ENCODE data around the gene MOSMO. TPM values are rescaled to one million over a fixed set of nuclear protein-coding genes. Genes with fewer than 3 reads are reported as not detected.

The MOSMO gene
- polyA plus RNA-seq (2014; cell fraction: cytosol; rRNA removed), result 10.2 and 14.6 TPM in 2 replicates
- 27.2 and 29.0 TPM in 2 replicates for polyA plus RNA-seq (2014; cell fraction: nucleus; rRNA removed)

- peak; percentile 45 for DNase-seq (ENCODE audit: low spot score)
Observed at GRCh38 chr16:22007509-22008214, at the start of gene MOSMO. Gene MOSMO (plus strand): TSS chr16:22008111. CDS start chr16:22008302, 191 bp downstream.

- DNase-seq (ENCODE audit: low spot score), result no peak
Observed at GRCh38 chr16:21959050-21959449, 48.9 kb upstream of the MOSMO start.

- no peak for DNase-seq (ENCODE audit: low spot score)
Observed at GRCh38 chr16:21962475-21962874, 45.4 kb upstream of the MOSMO start.

- no peak for DNase-seq (ENCODE audit: low spot score)
Observed at GRCh38 chr16:21963887-21964286, 44.0 kb upstream of the MOSMO start.

DNA sequence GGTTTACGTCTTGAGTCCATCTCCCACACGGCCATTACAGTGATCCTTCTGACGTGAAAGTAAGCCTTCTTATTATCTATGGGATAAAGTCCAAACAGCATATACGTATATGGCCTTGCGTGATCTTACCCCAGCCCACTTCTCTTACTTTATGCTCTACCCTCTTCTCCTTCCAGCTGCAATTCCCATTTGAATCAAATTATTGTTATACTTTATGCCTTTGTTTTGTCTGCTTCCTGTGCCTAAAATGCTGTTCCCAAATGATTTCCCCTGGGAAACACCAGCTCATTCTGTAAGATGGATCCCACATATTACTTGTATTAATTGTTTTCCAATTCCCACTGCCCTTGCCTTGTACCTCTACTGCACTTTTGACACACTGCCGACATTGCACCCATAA lies 43.6 kb upstream of the MOSMO start:
- DNase-seq (ENCODE audit: low spot score), result no peak

DNA sequence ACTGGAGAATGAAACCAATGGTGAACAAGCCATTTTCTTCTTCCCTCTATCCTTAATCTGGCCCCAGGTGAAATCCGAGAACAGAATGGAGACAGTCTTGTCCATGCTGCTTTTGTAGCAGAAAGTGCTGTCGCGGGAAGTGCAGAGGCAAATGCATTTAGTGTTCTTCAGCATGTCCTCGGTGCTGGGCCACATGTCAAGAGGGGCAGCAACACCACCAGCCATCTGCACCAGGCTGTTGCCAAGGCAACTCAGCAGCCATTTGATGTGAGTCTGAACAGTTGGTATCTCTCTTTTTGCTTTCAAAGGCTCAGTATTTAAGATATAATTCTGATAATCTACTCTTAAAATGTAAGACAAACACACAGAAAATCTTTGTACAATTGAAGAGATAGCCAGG lies 36.1 kb upstream of the MOSMO start:
- DNase-seq (ENCODE audit: low spot score), result no peak

- DNase-seq (ENCODE audit: low spot score), result no peak
Observed at GRCh38 chr16:21973945-21974344, 34.0 kb upstream of the MOSMO start.

DNA sequence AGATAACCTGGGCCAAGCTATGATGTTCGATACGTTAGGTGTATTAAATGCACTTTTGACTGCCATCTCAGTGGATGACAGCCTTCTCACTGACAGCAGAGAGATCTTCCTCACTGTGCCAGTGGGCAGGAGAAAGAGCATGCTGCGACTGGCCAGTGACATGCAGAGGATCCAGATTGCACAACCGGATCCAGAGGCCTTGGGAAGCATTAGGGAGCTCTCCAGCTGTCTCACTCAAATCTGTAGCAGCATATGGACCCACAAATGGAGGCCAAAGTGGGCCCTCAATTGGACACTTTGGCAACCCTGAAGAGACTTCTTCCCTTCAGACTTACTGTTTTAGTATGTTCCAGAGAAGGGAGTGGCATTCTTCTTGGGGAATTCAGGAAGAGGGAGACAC lies 27.9 kb upstream of the MOSMO start:
- no peak for DNase-seq (ENCODE audit: low spot score)

DNA sequence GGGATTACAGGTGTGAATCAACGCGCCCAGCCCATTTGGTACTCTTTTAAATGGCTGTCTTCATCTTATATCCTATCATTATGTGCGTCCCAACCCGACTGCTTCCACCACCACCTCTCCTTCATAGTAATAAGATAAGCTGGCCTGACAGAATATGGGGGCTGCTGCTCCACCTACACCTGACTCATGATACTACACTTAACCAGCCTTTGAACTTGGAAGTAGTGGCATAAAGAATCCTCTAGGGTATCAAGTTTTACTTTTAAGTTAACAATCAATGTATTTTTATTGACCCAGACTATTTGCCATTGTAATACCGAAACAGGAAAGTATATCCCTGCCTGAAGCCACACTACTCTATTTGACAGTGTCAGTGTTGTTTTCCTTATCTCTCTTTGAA lies 25.8 kb upstream of the MOSMO start:
- DNase-seq (ENCODE audit: low spot score), result no peak

DNA sequence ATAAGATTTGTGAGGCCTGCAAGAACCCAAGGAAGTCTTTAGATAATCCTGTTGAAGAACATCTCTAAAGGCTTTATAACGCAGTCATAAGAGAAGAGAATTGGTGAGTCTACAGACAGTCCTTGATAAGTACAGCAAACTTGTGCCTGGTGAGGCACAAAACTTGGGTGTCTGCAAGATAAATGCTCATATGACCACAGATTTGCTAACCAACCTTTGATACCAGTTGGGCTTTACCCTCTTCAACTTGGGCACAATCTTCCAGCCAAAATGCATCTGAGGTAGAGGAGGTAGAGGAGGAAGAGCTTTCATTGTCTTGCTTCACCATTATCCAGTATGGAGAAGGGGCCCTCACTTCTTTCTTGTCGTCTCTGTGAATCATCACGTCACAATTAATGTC lies 23.8 kb upstream of the MOSMO start:
- no peak for DNase-seq (ENCODE audit: low spot score)

DNA sequence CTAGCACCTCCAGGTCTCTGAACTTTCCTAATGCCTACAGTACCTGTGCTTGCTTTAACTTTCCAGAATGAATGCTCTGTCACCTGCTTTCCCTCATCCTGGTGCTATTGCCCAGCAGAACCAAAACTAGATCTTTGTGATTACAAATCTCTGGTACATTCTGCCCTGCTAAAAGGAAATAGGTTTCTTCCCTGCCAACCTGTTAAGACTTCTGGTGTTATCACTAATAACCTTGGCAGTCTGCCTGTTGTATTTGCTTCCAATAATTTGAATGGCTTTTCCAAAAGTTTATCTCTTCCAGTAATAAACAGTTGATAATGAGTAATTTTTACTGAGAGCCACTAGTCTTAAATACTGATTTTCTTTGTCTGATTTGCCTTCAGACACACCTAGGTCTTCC lies 22.4 kb upstream of the MOSMO start:
- no peak for DNase-seq (ENCODE audit: low spot score)

GRCh38 chr16:21986692-21987246 lies 21.1 kb upstream of the MOSMO start:
- no peak for DNase-seq (ENCODE audit: low spot score)

DNA sequence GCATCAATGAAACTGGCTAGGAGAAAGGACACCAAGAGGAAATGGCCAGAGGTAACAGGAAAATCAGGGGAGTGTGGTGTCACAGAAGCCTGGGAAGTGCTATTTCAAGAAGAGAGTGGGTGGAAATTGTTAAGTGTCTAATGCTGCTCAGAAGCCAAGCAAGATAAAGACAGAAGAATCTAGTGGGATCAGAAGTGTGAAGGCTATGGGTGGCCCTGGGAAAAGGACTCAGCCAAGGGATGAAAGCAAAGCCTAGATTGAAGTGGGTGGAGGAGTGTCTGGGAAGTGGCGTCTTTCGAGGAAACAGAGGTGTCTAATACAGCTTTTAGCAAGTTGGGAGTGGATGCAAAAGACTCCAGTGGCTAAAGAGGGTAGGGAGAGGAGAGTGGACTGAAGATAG lies 20.4 kb upstream of the MOSMO start:
- no peak for DNase-seq (ENCODE audit: low spot score)

GRCh38 chr16:21989133-21989532 lies 18.8 kb upstream of the MOSMO start:
- DNase-seq (ENCODE audit: low spot score), result no peak

DNA sequence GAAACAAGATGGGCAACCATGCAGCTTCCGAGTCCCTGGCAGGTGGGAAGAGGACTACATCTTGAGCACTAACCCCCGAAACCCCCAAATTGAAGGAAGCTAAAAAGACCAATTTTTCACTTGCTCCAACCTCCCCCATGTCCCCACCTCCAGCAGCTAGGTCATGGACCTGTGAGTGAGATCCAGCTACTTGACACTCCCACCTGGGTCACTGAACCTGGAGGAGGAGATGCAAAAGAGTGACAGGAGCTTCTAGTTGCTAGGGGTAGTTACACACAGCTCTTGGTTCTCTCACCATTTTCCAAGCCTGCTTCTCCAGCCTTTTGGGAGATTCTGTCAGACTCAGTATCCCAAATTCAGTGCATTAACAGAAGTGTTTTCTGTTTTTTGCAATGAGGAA lies 18.2 kb upstream of the MOSMO start:
- DNase-seq (ENCODE audit: low spot score), result no peak

DNA sequence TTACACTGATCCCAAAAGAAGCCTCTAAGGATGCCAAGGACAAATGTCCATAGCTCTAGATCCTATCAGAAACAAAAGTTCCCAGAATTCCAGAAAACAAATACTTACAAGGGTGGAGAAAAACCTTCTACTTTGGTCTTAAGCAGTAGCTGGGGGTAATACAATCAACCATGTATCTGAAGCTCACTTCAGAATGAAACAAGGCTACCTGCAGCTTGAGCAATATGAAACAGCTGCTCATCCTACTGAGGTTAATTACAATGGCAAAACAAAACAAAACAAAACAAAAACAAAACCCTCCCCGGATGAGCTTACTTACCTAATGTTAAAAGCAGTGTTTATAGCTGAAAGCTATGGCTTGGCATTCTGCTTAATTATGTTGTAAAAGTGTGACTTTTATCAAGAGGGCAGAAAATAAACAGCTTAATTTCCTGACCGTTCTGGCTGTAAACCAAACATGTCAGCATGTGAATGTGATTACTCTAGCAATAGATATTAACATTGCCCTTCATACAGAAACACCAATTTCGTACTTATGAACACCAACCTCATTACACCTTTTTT lies 17.4 kb upstream of the MOSMO start:
- DNase-seq (ENCODE audit: low spot score), result no peak

DNA sequence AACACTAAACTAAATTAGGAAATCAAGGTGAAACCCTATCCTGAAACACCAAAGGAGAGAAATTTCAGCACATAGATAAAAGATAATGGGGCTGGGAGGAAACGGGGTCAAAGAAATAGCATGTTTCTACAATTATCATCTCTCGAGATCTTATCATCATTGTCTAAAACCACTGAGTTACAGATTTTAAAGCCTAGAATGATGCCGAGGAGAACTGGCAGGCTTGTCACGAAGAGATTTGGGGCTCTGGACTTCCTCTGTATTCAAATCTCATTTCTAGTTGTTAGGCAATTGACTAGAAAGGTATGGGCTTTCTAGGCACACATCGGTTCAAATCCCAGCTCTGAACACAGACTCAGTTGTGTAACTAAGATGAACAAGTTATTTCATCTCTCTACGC lies 16.3 kb upstream of the MOSMO start:
- no peak for DNase-seq (ENCODE audit: low spot score)

DNA sequence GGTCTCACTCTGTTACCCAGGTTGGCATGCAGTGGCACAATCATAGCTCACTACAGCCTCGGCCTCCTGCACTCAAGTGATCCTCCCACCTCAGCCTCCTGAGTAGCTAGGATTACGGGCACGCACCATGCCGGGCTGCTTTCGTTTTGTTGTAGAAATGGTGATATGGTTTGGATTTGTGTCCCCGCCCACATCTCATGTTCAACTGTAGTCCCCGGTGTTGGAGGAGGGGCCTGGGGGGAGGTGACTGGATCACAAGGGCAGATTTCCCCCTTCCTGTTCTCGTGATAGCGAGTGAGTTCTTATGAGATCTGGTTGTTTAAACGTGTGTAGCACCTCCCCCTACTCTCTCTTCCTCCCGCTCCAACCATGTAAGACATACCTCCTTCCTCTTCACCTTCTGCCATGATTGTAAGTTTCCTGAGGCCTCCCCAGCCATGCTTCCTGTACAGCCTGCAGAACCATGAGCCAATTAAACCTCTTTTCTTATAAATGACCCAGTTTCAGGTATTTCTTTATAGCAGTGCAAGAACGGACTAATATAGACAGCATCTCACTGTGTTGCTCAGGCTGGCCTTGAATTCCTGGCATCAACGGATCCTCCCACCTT lies 12.9 kb upstream of the MOSMO start:
- no peak for DNase-seq (ENCODE audit: low spot score)

DNA sequence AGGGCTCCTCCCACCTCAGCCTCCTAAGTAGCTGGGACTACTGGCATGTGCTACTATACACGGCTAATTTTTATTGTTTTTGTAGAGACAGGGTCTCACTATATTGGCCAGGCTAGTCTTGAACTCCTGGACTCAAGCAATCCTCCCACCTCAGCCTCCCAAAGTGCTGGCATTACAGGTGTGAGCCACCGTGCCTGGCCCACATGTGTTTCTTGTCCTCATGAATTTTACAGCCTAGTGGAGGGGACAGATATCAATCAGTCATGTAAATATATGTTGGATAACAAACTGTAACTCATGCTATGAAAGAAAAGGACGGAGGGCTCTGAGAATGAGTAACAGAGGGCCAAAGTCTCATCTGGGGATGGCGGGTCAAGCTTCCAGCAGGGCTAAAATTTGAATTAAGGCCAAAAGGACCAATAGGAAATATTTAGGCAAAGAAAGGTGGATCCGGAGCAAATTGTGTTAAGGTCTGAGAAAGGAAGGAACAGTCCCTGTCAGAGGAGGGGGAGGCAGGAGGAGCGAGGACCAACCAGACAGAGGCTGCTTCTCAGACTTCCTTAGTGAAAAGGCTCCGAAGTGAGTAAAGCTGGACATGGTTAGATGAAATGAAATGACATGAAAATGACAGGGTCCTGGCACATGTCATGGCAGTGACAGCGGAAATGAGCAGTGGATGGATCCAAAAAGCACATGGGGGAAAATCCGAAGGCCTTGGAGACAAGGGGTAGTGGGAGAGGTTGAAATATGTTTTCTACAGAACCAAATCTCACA lies 10.8 kb upstream of the MOSMO start:
- no peak for DNase-seq (ENCODE audit: low spot score)

DNA sequence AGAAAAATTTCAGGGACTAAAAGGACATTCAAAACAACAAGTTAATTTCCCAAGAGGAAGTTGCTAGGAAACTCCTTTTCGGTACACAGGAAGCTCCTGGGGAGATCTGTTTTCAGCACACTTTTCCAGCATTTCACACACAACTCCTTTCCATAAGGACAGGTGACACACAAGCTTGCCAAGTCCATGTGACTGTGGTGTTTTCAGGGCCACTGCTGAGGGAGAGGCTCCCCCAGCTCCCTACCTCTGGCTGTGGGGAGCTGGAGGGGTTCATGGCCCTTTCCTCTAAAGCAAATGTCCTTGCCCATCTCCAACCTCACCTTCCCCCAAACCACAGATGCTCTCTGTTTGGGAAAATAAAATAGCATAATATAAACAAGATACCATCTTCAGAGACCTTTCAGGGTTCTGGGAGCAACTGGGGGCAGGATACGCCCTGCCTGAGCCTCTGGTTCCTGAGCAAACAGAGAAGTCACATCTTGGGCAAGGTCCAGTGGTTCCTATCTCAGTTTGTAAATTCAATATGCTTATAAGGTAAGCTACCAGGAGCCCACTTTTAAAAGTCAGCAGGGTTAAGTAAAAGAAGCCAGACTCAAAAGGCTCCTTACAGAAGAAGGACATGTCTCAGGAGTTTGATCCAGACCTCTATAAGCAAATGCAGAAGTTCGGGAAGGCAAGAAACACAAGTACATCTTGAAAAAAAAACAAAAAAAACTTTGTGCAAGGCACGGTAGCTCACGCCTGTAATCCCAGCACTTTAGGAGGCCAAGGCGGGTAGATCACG lies 10.0 kb upstream of the MOSMO start:
- DNase-seq (ENCODE audit: low spot score), result no peak

DNA sequence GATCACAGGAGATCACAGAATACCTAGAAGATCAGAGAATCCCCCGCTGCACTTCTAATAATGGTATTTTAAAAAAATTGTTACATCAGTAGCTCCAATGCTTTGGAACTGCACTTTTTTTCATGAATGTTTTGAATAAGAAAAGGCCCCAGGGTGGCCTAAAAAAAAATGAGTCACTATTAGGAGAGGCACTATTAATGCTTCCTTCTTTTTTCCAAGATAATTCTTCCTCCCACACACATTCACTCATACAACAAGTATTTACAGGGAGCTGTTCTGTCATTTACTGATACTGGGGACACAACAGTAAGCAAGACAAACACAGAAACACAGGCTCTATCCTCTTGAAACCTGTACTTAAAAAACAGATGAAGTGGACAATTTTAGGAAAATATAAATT lies 6.3 kb upstream of the MOSMO start:
- DNase-seq (ENCODE audit: low spot score), result no peak
